HG02588 (cell line): ENCODE measurements around the gene NALF2.

Source experiments
- ATAC-seq: cut with Tn5 transposase; IDR thresholded peaks from one replicate; pipeline ENCODE4 v1.9.1; 2021; ENCODE audit warnings: mild to moderate bottlenecking, moderate library complexity; ENCODE audit not compliant: unreplicated experiment

The NALF2 gene

DNA sequence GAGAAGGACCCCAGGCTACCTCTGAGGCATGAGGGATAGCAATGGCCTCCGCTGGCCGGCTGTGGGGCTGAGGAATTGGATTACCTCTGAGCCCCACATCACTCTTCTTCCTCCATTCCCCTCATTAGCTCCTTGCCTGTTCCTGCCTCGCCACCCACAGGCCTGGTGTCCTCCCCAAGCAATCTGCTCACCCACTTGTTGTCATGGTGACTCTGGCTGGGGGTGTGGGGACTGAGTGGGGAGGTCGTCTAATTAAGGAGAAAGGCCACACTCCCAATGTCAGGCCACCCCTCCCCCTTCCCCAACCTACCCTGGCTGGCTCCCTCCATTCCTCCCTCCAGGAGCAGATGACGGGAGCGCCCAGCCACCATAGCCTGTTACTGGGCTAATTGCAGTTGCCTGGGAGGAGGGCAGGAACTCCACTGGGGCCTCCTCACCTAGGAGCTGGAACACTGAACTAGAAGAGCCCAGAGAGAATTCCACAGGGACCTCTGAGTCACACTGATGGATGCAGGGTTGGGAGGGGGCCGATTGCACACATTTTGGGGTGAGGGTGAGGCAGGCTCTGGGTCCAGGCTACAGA lies 20.7 kb downstream of the NALF2 start:
- no peak for ATAC-seq

DNA sequence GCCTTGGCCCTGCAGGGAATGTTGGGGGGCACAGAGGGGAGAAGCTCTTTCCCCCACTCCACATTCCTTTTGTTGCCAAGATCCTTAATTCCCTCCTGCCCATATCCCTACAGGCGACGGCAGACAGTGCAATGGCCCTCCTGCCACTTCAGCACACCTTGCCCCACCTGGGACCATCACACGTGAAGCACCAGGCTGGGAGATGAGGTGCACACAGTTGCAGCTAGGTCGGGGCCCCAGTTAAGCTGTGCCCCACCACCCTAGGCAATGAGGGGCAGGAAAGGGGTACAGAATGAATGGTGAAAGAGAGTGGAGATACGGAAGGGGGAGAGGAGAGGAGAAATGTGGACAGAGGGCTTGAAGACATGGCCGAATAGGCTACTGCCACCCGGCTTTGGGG lies 26.2 kb downstream of the NALF2 start:
- ATAC-seq: no peak

DNA sequence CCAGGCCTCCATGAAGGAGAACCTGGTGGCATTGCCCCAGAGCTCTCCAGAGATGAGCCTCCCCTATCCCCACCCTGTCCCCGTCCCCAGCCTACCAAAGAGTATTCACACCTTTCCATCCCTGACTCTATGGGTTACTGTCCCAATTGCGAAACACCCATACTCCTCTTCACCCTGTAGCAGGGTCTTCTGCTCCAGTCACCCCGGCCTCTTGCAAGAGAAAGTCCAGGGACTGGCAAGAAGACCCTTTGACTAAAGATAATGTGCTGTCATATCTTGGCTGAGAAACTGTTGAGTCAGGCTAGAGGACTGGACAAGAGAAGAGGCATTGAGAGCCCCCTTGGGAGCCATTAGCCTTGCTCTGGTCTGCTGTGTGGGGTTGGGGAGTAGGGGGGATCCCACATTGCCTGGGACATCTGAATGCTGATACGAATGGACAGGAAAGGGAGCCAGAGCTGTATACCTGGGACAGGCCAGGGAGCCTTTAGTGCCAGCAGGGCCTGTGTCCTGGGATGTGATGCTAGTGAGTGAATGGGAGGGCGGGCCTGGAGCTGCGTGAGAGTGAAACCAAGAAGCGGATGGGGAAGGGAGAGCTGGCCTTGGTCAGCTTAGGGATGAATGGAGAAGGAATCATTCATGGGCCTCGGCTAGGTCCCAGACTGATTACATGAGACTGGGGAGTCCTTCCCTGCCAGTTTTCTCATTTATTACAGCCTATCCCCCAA lies 27.1 kb downstream of the NALF2 start:
- no peak for ATAC-seq

- ATAC-seq: no peak
Observed at GRCh38 chrX:69535661-69536060, 31.5 kb downstream of the NALF2 start.

DNA sequence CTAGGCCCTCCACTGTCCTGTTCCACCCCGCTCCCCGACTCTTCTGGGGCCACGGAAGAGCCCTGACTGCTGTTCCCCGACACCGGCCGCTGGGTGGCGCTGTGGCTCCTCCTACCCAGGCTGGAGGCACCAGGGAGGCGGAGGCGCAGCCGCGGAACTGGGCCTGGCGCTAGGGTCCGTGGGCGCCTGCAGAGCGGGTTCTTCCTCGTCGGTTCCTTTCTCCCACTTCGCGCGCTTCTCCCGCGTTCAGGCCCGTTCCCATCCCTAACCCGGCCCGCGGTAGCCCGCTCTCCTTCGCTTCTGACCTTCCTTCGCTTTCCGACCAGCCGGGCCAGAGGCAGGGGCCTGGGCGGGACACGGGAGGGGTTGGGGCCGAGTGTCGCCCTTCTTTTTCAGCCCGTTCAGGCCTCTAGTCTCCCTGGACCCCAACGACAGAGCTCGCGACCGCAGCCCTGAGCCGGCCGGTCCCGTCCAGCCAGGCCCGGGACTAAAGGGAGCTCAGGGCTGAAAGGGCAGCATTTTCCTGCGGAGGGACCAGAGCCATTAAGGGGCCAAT lies 34.3 kb downstream of the NALF2 start:
- ATAC-seq: peak; percentile 82

GRCh38 chrX:69539437-69539836 lies 35.3 kb downstream of the NALF2 start:
- ATAC-seq: no peak

- ATAC-seq: no peak
Observed at GRCh38 chrX:69541956-69542355, 37.8 kb downstream of the NALF2 start.

DNA sequence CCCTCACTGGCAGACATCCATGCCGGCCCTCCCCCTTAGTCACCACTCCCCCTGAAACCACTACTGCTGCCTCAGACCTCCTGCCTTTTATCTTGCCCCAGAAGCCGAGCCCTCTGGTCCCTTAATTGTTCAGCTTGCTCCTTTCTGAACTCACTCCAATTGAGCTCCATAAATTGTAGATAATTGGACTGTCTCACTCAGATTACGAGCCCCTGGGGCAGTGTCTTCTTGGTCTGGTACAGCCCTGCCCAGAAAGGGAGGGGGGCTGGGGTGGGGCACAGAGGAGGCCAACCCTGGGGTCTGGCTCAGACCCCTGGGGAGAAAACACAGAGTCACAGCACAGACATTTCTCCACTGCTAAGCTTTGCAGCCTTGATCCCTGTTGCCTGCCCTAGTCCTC lies 39.4 kb downstream of the NALF2 start:
- no peak for ATAC-seq

- no peak for ATAC-seq
Observed at GRCh38 chrX:69546417-69546816, 42.3 kb downstream of the NALF2 start.

DNA sequence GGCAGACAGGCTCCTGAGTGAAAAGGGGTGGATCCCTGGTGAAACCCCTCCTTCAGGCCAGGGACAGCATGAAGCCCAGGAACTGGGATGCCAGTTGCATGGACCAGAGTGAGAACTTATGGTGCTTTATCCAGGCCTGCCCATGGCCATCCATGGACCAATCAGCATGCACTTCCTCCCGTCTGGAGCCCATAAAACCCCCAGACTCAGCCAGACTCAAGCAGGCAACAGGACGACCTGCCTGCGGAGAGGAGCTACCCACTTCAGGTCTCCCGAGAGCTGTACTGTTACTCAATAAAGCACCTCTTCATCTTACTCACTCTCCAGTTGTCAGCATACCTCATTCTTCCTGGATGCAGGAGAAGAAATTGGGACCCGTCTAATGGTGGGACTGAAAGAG lies 42.9 kb downstream of the NALF2 start:
- no peak for ATAC-seq

DNA sequence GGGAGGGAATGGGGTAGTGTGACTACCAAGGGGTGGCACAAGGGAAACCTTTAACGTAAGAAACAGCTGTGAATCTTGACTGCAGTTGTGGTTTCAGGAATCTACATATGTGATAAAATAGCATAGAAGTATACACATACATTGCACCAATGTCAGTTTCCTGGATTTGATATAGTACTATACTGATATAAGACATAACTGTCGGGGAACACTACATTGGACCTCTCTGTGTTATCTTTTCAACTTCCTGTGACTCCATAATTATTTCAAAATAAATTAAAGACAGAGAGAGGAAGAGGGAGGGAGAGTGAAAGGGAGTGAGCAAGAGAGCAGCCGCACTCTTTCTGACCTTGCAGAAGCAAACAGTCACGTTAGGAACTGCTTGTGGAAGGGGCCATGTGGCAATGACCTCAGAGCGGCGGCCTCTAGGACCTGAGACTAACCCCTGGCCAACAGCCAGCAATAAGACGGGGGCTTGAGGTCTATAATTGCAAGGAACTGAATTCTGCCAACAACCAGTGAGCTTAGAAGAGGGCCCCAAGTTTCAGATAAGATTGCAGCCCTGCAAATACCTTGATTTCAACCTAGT lies 47.4 kb downstream of the NALF2 start:
- ATAC-seq: no peak

- no peak for ATAC-seq
Observed at GRCh38 chrX:69552512-69552911, 48.4 kb downstream of the NALF2 start.
